ENCODE results near the gene CLDN10. TPM values are rescaled to one million over a fixed set of nuclear protein-coding genes. Genes with fewer than 3 reads are reported as not detected.

CLDN10 gene
- total and polyA plus RNA-seq, 12 donors: 0.21 to 0.72 (median 0.28) TPM; not detected in 4

DNA sequence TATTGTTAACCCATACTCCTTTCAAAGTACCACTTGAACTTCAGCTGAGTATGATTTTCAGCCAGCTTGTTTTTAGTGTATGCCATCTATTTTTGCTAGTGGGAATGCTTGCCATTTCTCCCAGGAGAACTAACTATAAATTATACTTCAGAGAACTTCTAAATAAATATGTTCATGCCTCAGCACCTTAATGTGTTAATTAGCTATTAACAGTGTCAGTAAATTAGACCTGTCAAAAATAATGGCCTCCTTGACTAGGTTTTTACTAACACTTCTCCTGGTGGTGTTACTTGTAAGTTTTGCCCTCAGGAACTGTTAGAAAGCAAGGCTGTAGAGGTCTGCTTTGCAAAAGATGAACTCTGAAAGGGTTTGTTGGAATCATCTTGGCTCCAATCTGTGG lies 4.5 kb downstream of the CLDN10 start:
- H3K27ac ChIP-seq: no peak overlapping the region
- intact Hi-C loops (cut with DNase I): no loop called here
- TF ChIP-seq, protein P1, sequence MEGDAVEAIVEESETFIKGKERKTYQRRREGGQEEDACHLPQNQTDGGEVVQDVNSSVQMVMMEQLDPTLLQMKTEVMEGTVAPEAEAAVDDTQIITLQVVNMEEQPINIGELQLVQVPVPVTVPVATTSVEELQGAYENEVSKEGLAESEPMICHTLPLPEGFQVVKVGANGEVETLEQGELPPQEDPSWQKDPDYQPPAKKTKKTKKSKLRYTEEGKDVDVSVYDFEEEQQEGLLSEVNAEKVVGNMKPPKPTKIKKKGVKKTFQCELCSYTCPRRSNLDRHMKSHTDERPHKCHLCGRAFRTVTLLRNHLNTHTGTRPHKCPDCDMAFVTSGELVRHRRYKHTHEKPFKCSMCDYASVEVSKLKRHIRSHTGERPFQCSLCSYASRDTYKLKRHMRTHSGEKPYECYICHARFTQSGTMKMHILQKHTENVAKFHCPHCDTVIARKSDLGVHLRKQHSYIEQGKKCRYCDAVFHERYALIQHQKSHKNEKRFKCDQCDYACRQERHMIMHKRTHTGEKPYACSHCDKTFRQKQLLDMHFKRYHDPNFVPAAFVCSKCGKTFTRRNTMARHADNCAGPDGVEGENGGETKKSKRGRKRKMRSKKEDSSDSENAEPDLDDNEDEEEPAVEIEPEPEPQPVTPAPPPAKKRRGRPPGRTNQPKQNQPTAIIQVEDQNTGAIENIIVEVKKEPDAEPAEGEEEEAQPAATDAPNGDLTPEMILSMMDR (IDR thresholded peaks at IDR 0.05): no peak
- H3K27me3 ChIP-seq: peaks cover 12 to 71% (median 42%) of the 10 kb centered on the region in 7 donors
- DNase-seq: no peak
- H3K9me3 ChIP-seq: no peaks in the 10 kb centered on the region
- ATAC-seq: no peak
- H3K4me1 ChIP-seq: peaks cover 0 to 20% (median 6%) of the 10 kb centered on the region in 9 donors
- H3K36me3 ChIP-seq: no peaks in the 10 kb centered on the region
- no peak overlapping the region for H3K4me3 ChIP-seq

- 79 to 84% methylated on average over 6 of the region's 6 CpGs for WGBS, 2 donors
- H3K27ac ChIP-seq: no peak overlapping the region
- peaks cover 0 to 52% (median 21%) of the 10 kb centered on the region in 7 donors for H3K27me3 ChIP-seq
- no peaks in the 10 kb centered on the region for H3K9me3 ChIP-seq
- peaks cover 0 to 2% (median 0%) of the 10 kb centered on the region in 9 donors for H3K4me1 ChIP-seq
- DNase-seq: no peak
- H3K36me3 ChIP-seq: no peaks in the 10 kb centered on the region
- no peak for ATAC-seq
- no peak overlapping the region for H3K4me3 ChIP-seq
- intact Hi-C loops (cut with DNase I): no loop called here
- TF ChIP-seq, protein P1 (IDR thresholded peaks at IDR 0.05): no peak
Observed at GRCh38 chr13:95559100-95559499, 6.6 kb downstream of the CLDN10 start.

GRCh38 chr13:95560387-95560786 lies 7.9 kb downstream of the CLDN10 start:
- no peaks in the 10 kb centered on the region for H3K9me3 ChIP-seq
- DNase-seq (no peak), ATAC-seq (no peak)
- H3K27ac ChIP-seq: no peak overlapping the region
- peaks cover 0 to 39% (median 11%) of the 10 kb centered on the region in 7 donors for H3K27me3 ChIP-seq
- intact Hi-C loops (cut with DNase I): no loop called here
- H3K36me3 ChIP-seq: no peaks in the 10 kb centered on the region
- TF ChIP-seq, protein P1 (IDR thresholded peaks at IDR 0.05): no peak
- H3K4me1 ChIP-seq: peaks cover 0 to 12% (median 0%) of the 10 kb centered on the region in 9 donors
- WGBS, 2 donors: 83 to 86% methylated on average over 6 of the region's 6 CpGs
- H3K4me3 ChIP-seq: no peak overlapping the region

DNA sequence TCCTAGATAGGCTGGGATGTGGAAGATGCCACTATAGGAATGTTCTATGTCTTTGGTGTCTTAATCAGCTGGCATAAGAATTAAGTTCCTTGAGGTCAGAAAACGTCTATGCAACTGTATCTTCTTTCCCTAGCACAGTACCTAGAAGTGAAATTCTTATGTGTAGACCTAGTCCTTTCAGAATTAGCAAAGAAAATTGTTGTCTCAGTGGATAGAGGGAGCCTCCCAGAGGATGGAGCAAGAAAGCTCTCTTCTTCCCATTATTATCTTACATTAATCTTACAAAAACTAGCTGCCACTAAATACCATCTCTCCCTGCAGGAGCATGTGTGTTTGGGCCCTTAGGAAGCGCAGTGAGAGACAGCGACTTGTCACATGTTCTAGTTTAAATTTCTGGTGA lies 11.6 kb downstream of the CLDN10 start:
- intact Hi-C loops (cut with DNase I): no loop called here
- peaks cover 0 to 19% (median 0%) of the 10 kb centered on the region in 7 donors for H3K27me3 ChIP-seq
- 69 to 72% methylated on average over 3 of the region's 3 CpGs for whole genome bisulfite sequencing, 2 donors
- DNase-seq: no peak
- TF ChIP-seq, protein P1 (IDR thresholded peaks at IDR 0.05): no peak
- H3K36me3 ChIP-seq: no peaks in the 10 kb centered on the region
- no peak overlapping the region for H3K4me3 ChIP-seq
- peak overlapping the region in 1 of 10 donors; percentile 28 for H3K27ac ChIP-seq
- H3K4me1 ChIP-seq: peaks cover 0 to 13% (median 0%) of the 10 kb centered on the region in 9 donors
- H3K9me3 ChIP-seq: peaks cover 0 to 4% (median 0%) of the 10 kb centered on the region in 11 donors
- no peak for ATAC-seq

Data from heart right ventricle (tissue), 16 donors.